Measurements from ENCODE around the gene C16orf74.

DNA sequence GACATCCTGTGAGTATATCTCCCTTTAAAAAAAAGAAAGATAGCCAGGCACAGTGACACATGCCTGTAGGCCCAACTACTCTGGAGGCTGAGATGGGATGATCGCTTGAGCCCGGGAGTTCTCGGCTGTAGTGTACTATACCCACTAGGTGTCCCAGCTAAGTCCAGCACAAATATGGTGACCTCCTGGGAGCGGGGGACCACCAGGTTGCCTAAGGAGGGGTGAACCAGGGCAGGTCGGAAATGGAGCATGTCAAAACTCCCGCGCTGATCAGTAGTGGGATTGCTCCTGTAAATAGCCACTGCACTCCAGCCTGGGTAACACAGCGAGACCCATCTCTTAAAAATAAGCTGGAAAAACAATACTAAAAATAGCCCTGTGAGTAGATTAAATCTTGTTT, 91.6 kb downstream of the C16orf74 start:
- TF ChIP-seq CTCF (IDR thresholded peaks at IDR 0.05; ENCODE audit: low read depth, low read length, poor library complexity, severe bottlenecking): no peak
- no peak for TF ChIP-seq EZH2phosphoT487 (IDR thresholded peaks at IDR 0.05; ENCODE audit: borderline replicate concordance, low read length)
